Endothelial cell of umbilical vein (primary cell): ENCODE measurements around the gene ERBB4.

ENCODE experiments used
- CTCF ChIP-seq, 2 donors: IDR thresholded peaks; 1 replicate in 1 of 2; 2 replicates in 1 of 2; pipeline ENCODE4 v1.5.1; 2011; ENCODE audit warnings: low read length in 2 of 2, mild to moderate bottlenecking in 2 of 2, moderate library complexity in 2 of 2, control low read depth in 1 of 2, inconsistent platforms in 1 of 2, low read depth in 1 of 2; ENCODE audit not compliant: insufficient read depth in 1 of 2; ENCODE audit errors: extremely low read depth in 1 of 2
- EZH2 ChIP-seq: IDR thresholded peaks from 2 replicates; pipeline ENCODE4 v1.6.1; 2012; ENCODE audit warnings: borderline replicate concordance, low read depth, mild to moderate bottlenecking, moderate library complexity, low read length, inconsistent platforms; ENCODE audit not compliant: severe bottlenecking
- FOS ChIP-seq: IDR thresholded peaks from 2 replicates; pipeline ENCODE4 v1.6.1; 2011; ENCODE audit warnings: mild to moderate bottlenecking, low read length, moderate library complexity, borderline replicate concordance; ENCODE audit not compliant: insufficient read depth
- JUN ChIP-seq: IDR thresholded peaks from 2 replicates; pipeline ENCODE4 v1.6.1; 2011; ENCODE audit warnings: borderline replicate concordance, low read depth; ENCODE audit not compliant: insufficient read length, insufficient read depth
- MAX ChIP-seq: IDR thresholded peaks from 2 replicates; pipeline ENCODE4 v1.6.1; 2011; ENCODE audit not compliant: insufficient read depth, insufficient read length
- MYC ChIP-seq: IDR thresholded peaks from one replicate; pipeline ENCODE4 v1.6.1; 2011; ENCODE audit warnings: mild to moderate bottlenecking, low read depth, low read length
- POLR2A ChIP-seq: IDR thresholded peaks from 2 replicates; pipeline ENCODE4 v1.6.1; 2012; ENCODE audit warnings: low read depth, mild to moderate bottlenecking, control low read depth, low read length

GRCh38 chr2:211793690-211794089, 744.9 kb downstream of the ERBB4 start:
- no peak for TF ChIP-seq CTCF (IDR thresholded peaks at IDR 0.05; ENCODE audit: extremely low read depth in 1 of 2, insufficient read depth in 1 of 2, low read depth in 1 of 2, low read length in 2 of 2)
- no peak for TF ChIP-seq MYC
- TF ChIP-seq FOS, result no peak
- no peak for TF ChIP-seq JUN
- no peak for TF ChIP-seq EZH2
- no peak for TF ChIP-seq POLR2A
- TF ChIP-seq MAX, result no peak
